HCT116 (cell line): ENCODE measurements around the gene PRDM2. TPM values are rescaled to one million over a fixed set of nuclear protein-coding genes. Genes with fewer than 3 reads are reported as not detected.

ENCODE experiments used
- ATAC-seq: fragments of 200-7000 bp; cut with Tn5 transposase; 2 replicates; pipeline ENCODE4 v1.9.1; 2020; ENCODE audit warnings: mild to moderate bottlenecking, moderate library complexity
- BruUV-seq: library from RNA; stranded (reverse); fragments of 400-500 nt; replicated peaks from 2 replicates; lab custom pipeline; 2021; lab: Mats Ljungman, UMichigan
- CTCF ChIA-PET: fragments of 300-600 bp; sonication (Branson Sonifier 250); formaldehyde crosslinking; loops from one replicate; lab custom pipeline; 2021; ENCODE audit warnings: antibody characterized with exemption; lab: Charles Lee
- POLR2A ChIA-PET: fragments of 300-600, 350-600 bp; sonication (Branson Sonifier 250); formaldehyde crosslinking; loops from one replicate; lab custom pipeline; 2021; ENCODE audit warnings: antibody characterized with exemption; lab: Charles Lee
- RAD21 ChIA-PET, 2 experiments: fragments of 300-600 bp; sonication (Branson Sonifier 250); formaldehyde crosslinking; loops; one replicate each; lab custom pipeline; 2023; ENCODE audit warnings: low total read pairs in 2 of 2; ENCODE audit not compliant: uncharacterized antibody in 2 of 2, unreplicated experiment in 2 of 2, low non-redundant PET in 1 of 2; lab: Charles Lee
- DNase-seq: peaks from one replicate; pipeline ENCODE4 v3.0.0-alpha.2; 2010; ENCODE audit warnings: low read depth, low spot score
- H2AFZ ChIP-seq: fragments of 200-600 bp; shearing (Covaris generic), sonication (generic); 2 replicates; pipeline ENCODE4 v1.6.1; 2017; ENCODE audit warnings: low read depth, mixed run types, mixed read lengths, antibody characterized with exemption, low read length; ENCODE audit not compliant: poor library complexity, severe bottlenecking
- H3K27ac ChIP-seq: 2 replicates; pipeline ENCODE4 v1.5.1; 2012; ENCODE audit warnings: low read depth, low read length
- H3K27me3 ChIP-seq: fragments of 200-600 bp; sonication (generic); 2 replicates; pipeline ENCODE4 v1.6.1; 2016; ENCODE audit warnings: mixed run types, low read length, mixed read lengths; ENCODE audit not compliant: insufficient read depth
- H3K36me3 ChIP-seq, 2 experiments: fragments of 200-500 bp in 1 of 2; fragments of 200-600 bp in 1 of 2; sonication (Bioruptor generic) in 1 of 2; sonication (generic) in 1 of 2; 2 replicates each; pipeline versions ENCODE4 v1.5.1 to v1.6.1; 2014 to 2016; ENCODE audit warnings: low read length in 2 of 2, inconsistent platforms in 1 of 2, mixed read lengths in 1 of 2, mixed run types in 1 of 2; ENCODE audit not compliant: insufficient read depth in 2 of 2, control insufficient read depth in 1 of 2
- H3K4me1 ChIP-seq, 2 experiments: fragments of 200-600 bp in 1 of 2; sonication (generic) in 1 of 2; 2 replicates each; pipeline versions ENCODE4 v1.5.1 to v1.6.1; 2012 to 2017; ENCODE audit warnings: low read length in 2 of 2, inconsistent platforms in 1 of 2, mild to moderate bottlenecking in 1 of 2, mixed read lengths in 1 of 2, mixed run types in 1 of 2, moderate library complexity in 1 of 2; ENCODE audit not compliant: insufficient read depth in 2 of 2, control insufficient read depth in 1 of 2
- H3K4me2 ChIP-seq: fragments of 200-600 bp; sonication (generic); 2 replicates; pipeline ENCODE4 v1.6.1; 2017; ENCODE audit warnings: mixed run types, low read length, mixed read lengths
- H3K4me3 ChIP-seq, 2 experiments: fragments of 200-600 bp in 1 of 2; sonication (generic) in 1 of 2; replicated peaks in 1 of 2; 2 replicates each; pipeline ENCODE4 v1.5.1; 2011 to 2016; ENCODE audit warnings: low read length in 2 of 2, control low read depth in 1 of 2, low read depth in 1 of 2, mild to moderate bottlenecking in 1 of 2, mixed read lengths in 1 of 2, mixed run types in 1 of 2
- H3K79me2 ChIP-seq: fragments of 200-600 bp; sonication (generic); 2 replicates; pipeline ENCODE4 v1.6.1; 2017; ENCODE audit warnings: mild to moderate bottlenecking, mixed run types, low read length, moderate library complexity, mixed read lengths; ENCODE audit not compliant: insufficient read depth
- H3K9ac ChIP-seq: fragments of 200-600 bp; sonication (generic); 2 replicates; pipeline ENCODE4 v1.6.1; 2016; ENCODE audit warnings: low read length, mixed read lengths
- H3K9me2 ChIP-seq: fragments of 200-600 bp; sonication (generic), shearing (Covaris generic); 2 replicates; pipeline ENCODE4 v1.6.1; 2017; ENCODE audit warnings: mixed run types, mild to moderate bottlenecking, moderate library complexity; ENCODE audit not compliant: insufficient read depth
- H3K9me3 ChIP-seq, 2 experiments: fragments of 200-500 bp in 1 of 2; fragments of 200-600 bp in 1 of 2; sonication (Bioruptor generic) in 1 of 2; sonication (generic) in 1 of 2; 2 replicates each; pipeline ENCODE4 v1.6.1; 2014 to 2017; ENCODE audit warnings: low read length in 2 of 2, mixed read lengths in 2 of 2, inconsistent platforms in 1 of 2, low read depth in 1 of 2, mild to moderate bottlenecking in 1 of 2, mixed run types in 1 of 2, moderate library complexity in 1 of 2; ENCODE audit not compliant: control insufficient read depth in 1 of 2, insufficient read depth in 1 of 2
- H4K20me1 ChIP-seq: fragments of 200-600 bp; sonication (generic), shearing (Covaris generic); 2 replicates; pipeline ENCODE4 v1.6.1; 2017; ENCODE audit warnings: mixed run types, mild to moderate bottlenecking, moderate library complexity; ENCODE audit not compliant: insufficient read depth
- CBX3 ChIP-seq: IDR thresholded peaks from 2 replicates; pipeline ENCODE4 v1.6.1; 2012; ENCODE audit warnings: low read depth
- CEBPB ChIP-seq: IDR thresholded peaks from 2 replicates; pipeline ENCODE4 v1.6.1; 2012; ENCODE audit warnings: low read depth
- CTCF ChIP-seq, 3 experiments: fragments of 200-600 bp in 1 of 3; sonication (generic) in 1 of 3; IDR thresholded peaks in 2 of 3; conservative IDR thresholded peaks in 1 of 3; 2 replicates each; pipeline ENCODE4 v1.5.1; 2012 to 2017; ENCODE audit warnings: low read depth in 2 of 3, low read length in 2 of 3, antibody characterized with exemption in 1 of 3, borderline replicate concordance in 1 of 3, control low read depth in 1 of 3, mild to moderate bottlenecking in 1 of 3, mixed read lengths in 1 of 3, mixed run types in 1 of 3, moderate library complexity in 1 of 3; ENCODE audit not compliant: insufficient read depth in 1 of 3
- EZH2phosphoT487 ChIP-seq: fragments of 200-600 bp; IDR thresholded peaks from 2 replicates; pipeline ENCODE4 v1.6.1; 2018; ENCODE audit warnings: antibody characterized with exemption, borderline replicate concordance
- FOSL1 ChIP-seq: IDR thresholded peaks from 2 replicates; pipeline ENCODE4 v1.6.1; 2012; ENCODE audit warnings: low read depth
- POLR2AphosphoS5 ChIP-seq: IDR thresholded peaks from 2 replicates; pipeline ENCODE4 v1.6.1; 2011; ENCODE audit warnings: mild to moderate bottlenecking, low read depth, low read length, moderate library complexity
- RAD21 ChIP-seq: IDR thresholded peaks from 2 replicates; pipeline ENCODE4 v1.6.1; 2012; ENCODE audit warnings: low read depth, mild to moderate bottlenecking
- SIN3A ChIP-seq: IDR thresholded peaks from 2 replicates; pipeline ENCODE4 v1.6.1; 2012; ENCODE audit warnings: low read depth
- SP1 ChIP-seq: IDR thresholded peaks from 2 replicates; pipeline ENCODE4 v1.6.1; 2012; ENCODE audit warnings: low read depth
- SRF ChIP-seq: IDR thresholded peaks from 2 replicates; pipeline ENCODE4 v1.6.1; 2012; ENCODE audit warnings: low read depth
- TCF7L2 ChIP-seq: IDR thresholded peaks from 2 replicates; pipeline ENCODE4 v1.7.0; 2011; ENCODE audit warnings: borderline replicate concordance, inconsistent platforms; ENCODE audit not compliant: insufficient read depth, insufficient read length; ENCODE audit errors: extremely low read depth
- YY1 ChIP-seq: IDR thresholded peaks from 2 replicates; pipeline ENCODE4 v1.6.1; 2011; ENCODE audit warnings: low read length, low read depth, moderate library complexity, mild to moderate bottlenecking; ENCODE audit not compliant: insufficient replicate concordance; ENCODE audit errors: extremely low read depth
- ZBTB33 ChIP-seq: IDR thresholded peaks from 2 replicates; pipeline ENCODE4 v1.6.1; 2011; ENCODE audit warnings: mild to moderate bottlenecking, low read length, moderate library complexity; ENCODE audit not compliant: insufficient replicate concordance; ENCODE audit errors: extremely low read depth
- ZFX ChIP-seq: fragments of 450-650 bp; IDR thresholded peaks from 2 replicates; pipeline ENCODE4 v1.6.1; 2017
- ZNF274 ChIP-seq: fragments of 200-500 bp; sonication (Bioruptor generic); IDR thresholded peaks from 2 replicates; pipeline ENCODE4 v1.6.1; 2014; ENCODE audit warnings: mild to moderate bottlenecking, low read depth, low read length, inconsistent platforms
- intact Hi-C: fragments of 100-400 bp; cut with micrococcal nuclease; formaldehyde crosslinking; loops from 2 replicates; pipeline ENCODE4 v1.10.0; 2022
- total RNA-seq: library from RNA; stranded (reverse); gene quantifications from one replicate; pipeline ENCODE4 v1.2.1, GENCODE V29; 2021; ENCODE audit not compliant: unreplicated experiment

PRDM2 gene
- total RNA-seq, 1 experiment from 2014 or later, result 17.3 TPM

- no peak for ATAC-seq
- no peaks in the 10 kb centered on the region for H3K4me1 ChIP-seq
These were observed 171.4 kb downstream of the PRDM2 start for GRCh38 chr1:13871413-13871812.

More at GRCh38 chr1:13871413-13871812, 171.4 kb downstream of the PRDM2 start:
- DNase-seq, result no peak
- H3K4me2 ChIP-seq, result no peak overlapping the region
- H3K9ac ChIP-seq, result no peak overlapping the region
- no peak overlapping the region for H2AFZ ChIP-seq
- ChIA-PET RAD21 (no interaction called here), CTCF (no interaction called here), POLR2A (no interaction called here)
- H3K27ac ChIP-seq, result no peak overlapping the region
- H3K36me3 ChIP-seq, result no peaks in the 10 kb centered on the region
- no peak for TF ChIP-seq ZFX
- no peak for TF ChIP-seq FOSL1
- TF ChIP-seq ZNF274, result no peak
- TF ChIP-seq SP1, result no peak
- TF ChIP-seq TCF7L2, result no peak
- TF ChIP-seq YY1, result no peak
- TF ChIP-seq EZH2phosphoT487, result no peak
- TF ChIP-seq CTCF (IDR thresholded peaks at IDR 0.05 in 2 of 3, conservative IDR thresholded peaks at IDR 0.05 in 1 of 3; ENCODE audit: borderline replicate concordance in 1 of 3, insufficient read depth in 1 of 3, low read depth in 2 of 3, low read length in 2 of 3), result no peak
- TF ChIP-seq CBX3, result no peak
- no peak for TF ChIP-seq RAD21
- no peak for TF ChIP-seq ZBTB33
- no peak for TF ChIP-seq POLR2AphosphoS5
- no peak for TF ChIP-seq SIN3A
- TF ChIP-seq CEBPB, result no peak
- TF ChIP-seq SRF, result no peak
- H3K9me3 ChIP-seq, result no peaks in the 10 kb centered on the region
- no TSS peak for BruUV-seq
- H3K27me3 ChIP-seq, result no peaks in the 10 kb centered on the region
- no peak overlapping the region for H3K4me3 ChIP-seq
- H3K79me2 ChIP-seq, result no peaks in the 10 kb centered on the region
- no peaks in the 10 kb centered on the region for H3K9me2 ChIP-seq
- H4K20me1 ChIP-seq, result no peaks in the 10 kb centered on the region
- intact Hi-C loops, result no loop called here
